Right ventricle myocardium superior (tissue), 1 donor: Measurements from ENCODE around the gene HFE. TPM values are rescaled to one million over a fixed set of nuclear protein-coding genes. Genes with fewer than 3 reads are reported as not detected.
"Not testable (repeated sequence)": the region's sequence is repeated elsewhere in the genome, so short reads cannot be mapped to it uniquely, and the experiment has no call there.

Source experiments
- ATAC-seq: fragments of 200-7000 bp; cut with Tn5 transposase; one replicate; pipeline ENCODE4 v1.9.1; 2020; ENCODE audit warnings: mild to moderate bottlenecking; ENCODE audit not compliant: poor library complexity
- DNase-seq: peaks from one replicate; pipeline ENCODE4 v3.0.0-alpha.2; 2020
- intact Hi-C: fragments of 100-400 bp; cut with DNase I; formaldehyde crosslinking; loops from one replicate; pipeline ENCODE4 v1.11.2; 2022
- long read RNA-seq: library from polyadenylated mRNA; unstranded; transcript quantifications from one replicate; pipeline ENCODE4 v2.0.0, GENCODE V29; 2021
- total RNA-seq: library from RNA; stranded (reverse); fragmentation: NEBNext Ultra II Directional; extraction: Animal tissue kit (Norgen Biotek cat#: 25700); gene quantifications from one replicate; pipeline ENCODE4 v1.2.1, GENCODE V29; 2021
- donor health status: DM: no; HTN: yes; CAD: no; lungs with severe emphysema.

The HFE gene
- 5.2 TPM for total RNA-seq
- long read RNA-seq, partial matches to known transcripts, result 1 of 1 reads
- long read RNA-seq, other reads (novel, unspliced or antisense), result 0 of 1 reads

GRCh38 chr6:26087284-26088115 is at the start of gene HFE:
Gene HFE (plus strand): TSS chr6:26087429. CDS start chr6:26087441, 12 bp downstream.
- ATAC-seq, result peak; percentile 79
- intact Hi-C loops, result no loop called here
- DNase-seq, result peak; percentile 71

- DNase-seq (no peak), ATAC-seq (no peak)
- intact Hi-C loops, result loop anchor here (5.0 kb wide), 1 partner anchor 170 kb away; no protein-coding TSS in a partner anchor
Observed at GRCh38 chr6:26041946-26042345, 45.3 kb upstream of the HFE start.

GRCh38 chr6:26043384-26044139 is 43.7 kb upstream of the HFE start:
- intact Hi-C loops, result loop anchor here (5.0 kb wide), 1 partner anchor 169 kb away; no protein-coding TSS in a partner anchor
- ATAC-seq (peak; percentile 88), DNase-seq (peak; percentile 68)

- DNase-seq (peak; percentile 53), ATAC-seq (peak; percentile 32)
- intact Hi-C loops, result loop anchor here (5.0 kb wide), 1 partner anchor 168 kb away; no protein-coding TSS in a partner anchor
Observed at GRCh38 chr6:26044140-26045064, 42.8 kb upstream of the HFE start.

- ATAC-seq, result peak; percentile 84
- intact Hi-C loops, result no loop called here
- peak; percentile 66 for DNase-seq
Observed at GRCh38 chr6:26045065-26045927, 41.9 kb upstream of the HFE start.

GRCh38 chr6:26045928-26046368 is 41.3 kb upstream of the HFE start:
- intact Hi-C loops, result no loop called here
- no peak for ATAC-seq

GRCh38 chr6:26047329-26047728 is 39.9 kb upstream of the HFE start:
- ATAC-seq, intact Hi-C loops, DNase-seq: not testable (repeated sequence)

More at GRCh38 chr6:26045928-26046368, 41.3 kb upstream of the HFE start:
- no peak for DNase-seq

GRCh38 chr6:26048590-26048989 is 38.6 kb upstream of the HFE start:
- ATAC-seq (no peak), DNase-seq (no peak)
- intact Hi-C loops, result no loop called here

GRCh38 chr6:26051665-26052310 is 35.4 kb upstream of the HFE start:
- no peak for DNase-seq
- intact Hi-C loops, result no loop called here

GRCh38 chr6:26052762-26053250 is 34.4 kb upstream of the HFE start:
- intact Hi-C loops, ATAC-seq, DNase-seq: not testable (repeated sequence)

More at GRCh38 chr6:26051665-26052310, 35.4 kb upstream of the HFE start:
- ATAC-seq, result no peak

GRCh38 chr6:26053992-26054780 is 33.0 kb upstream of the HFE start:
- intact Hi-C loops, result no loop called here
- ATAC-seq (peak; percentile 1), DNase-seq (no peak)

- DNase-seq, result peak; percentile 85
- intact Hi-C loops, result no loop called here
- ATAC-seq, result peak; percentile 89
Observed at GRCh38 chr6:26054781-26055718, 32.2 kb upstream of the HFE start.

- DNase-seq (peak; percentile 93), ATAC-seq (peak; percentile 96)
- intact Hi-C loops, result no loop called here
Observed at GRCh38 chr6:26055719-26056582, 31.3 kb upstream of the HFE start.
